ENCODE results near the gene EIF2B2. TPM values are rescaled to one million over a fixed set of nuclear protein-coding genes. Genes with fewer than 3 reads are reported as not detected.

Gene EIF2B2
- total RNA-seq, 1 donor from 2014 or later, result 45.0 TPM

DNA sequence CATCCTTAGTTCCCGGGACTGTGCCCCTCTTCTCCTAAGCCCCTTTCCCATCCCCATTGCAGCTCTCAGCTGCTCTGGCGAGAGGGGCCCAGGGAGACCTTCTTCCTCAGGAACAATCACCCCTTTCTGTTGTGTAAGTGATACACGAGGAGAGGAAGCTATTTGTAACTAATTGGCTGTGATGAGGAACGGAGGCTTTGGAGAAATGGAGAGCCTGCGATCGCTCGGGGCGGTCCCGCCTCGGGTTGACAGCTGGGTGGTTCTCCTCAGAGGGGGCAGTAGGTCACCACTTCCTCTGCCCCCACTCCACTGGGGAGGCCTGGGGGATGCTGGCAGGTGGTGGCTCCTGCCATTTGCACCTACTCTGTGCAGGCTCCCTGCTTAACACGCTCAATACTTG lies 40.7 kb upstream of the EIF2B2 start:
- H3K27me3 Mint-ChIP-seq, result peaks cover 10% of the 10 kb centered on the region
- no peak overlapping the region for H3K27ac Mint-ChIP-seq
- peaks cover 36% of the 10 kb centered on the region for H3K4me1 Mint-ChIP-seq (ENCODE audit: unreplicated experiment)
- no peaks in the 10 kb centered on the region for H3K9me3 Mint-ChIP-seq
- no peak overlapping the region for H3K4me3 Mint-ChIP-seq
- no peak for DNase-seq (ENCODE audit: extremely low spot score, unreplicated experiment)
- TF ChIP-seq, protein P1, sequence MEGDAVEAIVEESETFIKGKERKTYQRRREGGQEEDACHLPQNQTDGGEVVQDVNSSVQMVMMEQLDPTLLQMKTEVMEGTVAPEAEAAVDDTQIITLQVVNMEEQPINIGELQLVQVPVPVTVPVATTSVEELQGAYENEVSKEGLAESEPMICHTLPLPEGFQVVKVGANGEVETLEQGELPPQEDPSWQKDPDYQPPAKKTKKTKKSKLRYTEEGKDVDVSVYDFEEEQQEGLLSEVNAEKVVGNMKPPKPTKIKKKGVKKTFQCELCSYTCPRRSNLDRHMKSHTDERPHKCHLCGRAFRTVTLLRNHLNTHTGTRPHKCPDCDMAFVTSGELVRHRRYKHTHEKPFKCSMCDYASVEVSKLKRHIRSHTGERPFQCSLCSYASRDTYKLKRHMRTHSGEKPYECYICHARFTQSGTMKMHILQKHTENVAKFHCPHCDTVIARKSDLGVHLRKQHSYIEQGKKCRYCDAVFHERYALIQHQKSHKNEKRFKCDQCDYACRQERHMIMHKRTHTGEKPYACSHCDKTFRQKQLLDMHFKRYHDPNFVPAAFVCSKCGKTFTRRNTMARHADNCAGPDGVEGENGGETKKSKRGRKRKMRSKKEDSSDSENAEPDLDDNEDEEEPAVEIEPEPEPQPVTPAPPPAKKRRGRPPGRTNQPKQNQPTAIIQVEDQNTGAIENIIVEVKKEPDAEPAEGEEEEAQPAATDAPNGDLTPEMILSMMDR (conservative IDR thresholded peaks at IDR 0.05), result no peak
- no peaks in the 10 kb centered on the region for H3K36me3 Mint-ChIP-seq

DNA sequence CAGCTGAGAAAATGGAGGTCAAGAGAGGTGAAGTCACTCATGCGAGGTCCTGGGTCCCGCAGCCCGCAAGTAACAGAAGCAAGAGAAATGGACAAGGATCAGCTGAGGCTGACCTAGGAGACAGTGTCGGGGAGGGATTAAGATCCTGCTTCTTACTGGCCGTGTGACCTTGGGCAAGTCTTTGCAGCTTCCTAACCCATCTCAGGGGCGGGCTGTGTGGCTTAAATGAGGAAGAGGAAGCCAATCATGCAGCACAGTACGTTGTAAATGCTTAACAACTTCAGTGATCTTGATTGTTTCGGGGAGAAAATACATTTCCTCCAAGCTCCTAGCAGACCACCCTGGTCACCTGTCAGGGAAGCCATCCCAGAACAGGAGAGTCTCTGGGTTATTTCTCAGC lies 40.2 kb upstream of the EIF2B2 start:
- DNase-seq (ENCODE audit: extremely low spot score, unreplicated experiment), result no peak
- Mint-ChIP-seq H3K27ac (no peak overlapping the region), H3K4me3 (no peak overlapping the region), H3K9me3 (no peaks in the 10 kb centered on the region), H3K36me3 (no peaks in the 10 kb centered on the region), H3K27me3 (peaks cover 13% of the 10 kb centered on the region), H3K4me1 (ENCODE audit: unreplicated experiment) (peaks cover 36% of the 10 kb centered on the region)
- TF ChIP-seq, protein P1 (conservative IDR thresholded peaks at IDR 0.05), result no peak

DNA sequence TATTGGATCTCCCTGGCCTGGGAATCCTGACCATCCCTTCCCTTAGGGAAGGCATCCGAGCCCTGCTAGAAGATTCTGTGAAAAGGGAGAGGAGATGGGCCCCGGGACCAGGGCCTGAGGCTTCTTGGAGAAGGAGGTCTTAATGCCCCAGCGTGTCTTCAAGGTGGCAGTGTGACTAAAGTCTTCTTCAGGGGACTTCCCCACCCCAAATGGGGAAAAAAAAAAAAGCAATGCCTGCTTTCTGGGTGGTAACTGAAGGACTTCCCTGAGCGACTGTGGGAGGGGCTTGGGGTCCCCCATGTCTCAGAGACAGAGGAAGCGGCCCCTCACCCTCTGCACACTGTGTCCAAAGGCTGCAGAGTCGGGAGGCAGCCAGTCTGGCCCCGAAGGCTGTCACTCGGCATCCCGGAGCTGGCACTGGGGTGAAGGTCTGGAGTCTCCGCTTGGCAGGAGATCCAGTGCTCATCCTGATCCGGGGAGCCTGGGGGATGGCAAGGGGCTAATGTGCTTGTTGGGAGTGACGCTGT lies 39.5 kb upstream of the EIF2B2 start:
- Mint-ChIP-seq H3K4me1 (ENCODE audit: unreplicated experiment) (peaks cover 36% of the 10 kb centered on the region), H3K27me3 (peaks cover 13% of the 10 kb centered on the region)

DNA sequence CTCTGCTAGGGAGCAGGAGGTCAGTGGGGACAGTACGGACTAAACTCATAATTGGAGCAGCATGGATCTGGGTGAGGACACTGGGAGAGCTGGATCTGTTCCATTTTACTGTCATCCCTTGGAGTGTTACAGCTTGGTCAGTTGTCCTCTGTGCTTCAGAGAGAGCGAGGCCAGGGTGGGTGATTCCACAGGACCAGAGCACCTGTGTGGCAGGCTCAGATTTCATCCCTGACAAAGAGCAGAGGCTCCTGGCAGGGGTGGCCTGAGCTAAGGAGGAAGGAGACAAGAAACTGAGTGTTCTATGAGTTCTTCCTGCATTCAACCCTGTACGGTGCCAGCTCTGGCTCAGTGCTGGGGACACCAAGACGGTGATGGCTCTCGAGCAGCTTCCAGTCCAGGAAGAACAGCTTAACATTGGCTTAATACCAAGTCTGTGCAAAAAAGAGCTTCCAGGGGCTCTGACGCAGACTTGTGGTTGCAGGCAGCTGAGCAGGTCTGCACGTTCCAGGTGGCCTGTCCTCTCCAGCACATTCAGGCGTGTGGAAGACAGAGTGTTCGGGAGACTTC lies 38.9 kb upstream of the EIF2B2 start:
- no peak for DNase-seq (ENCODE audit: extremely low spot score, unreplicated experiment)
- no peak overlapping the region for H3K4me3 Mint-ChIP-seq
- no peak overlapping the region for H3K27ac Mint-ChIP-seq
- no peaks in the 10 kb centered on the region for H3K36me3 Mint-ChIP-seq
- H3K9me3 Mint-ChIP-seq, result no peaks in the 10 kb centered on the region
- TF ChIP-seq, protein P1 (conservative IDR thresholded peaks at IDR 0.05), result no peak
- peaks cover 36% of the 10 kb centered on the region for H3K4me1 Mint-ChIP-seq (ENCODE audit: unreplicated experiment)
- H3K27me3 Mint-ChIP-seq, result peaks cover 13% of the 10 kb centered on the region

More for the DNA sequence above, 39.5 kb upstream of the EIF2B2 start:
- no peak overlapping the region for H3K4me3 Mint-ChIP-seq
- no peak for DNase-seq (ENCODE audit: extremely low spot score, unreplicated experiment)
- no peaks in the 10 kb centered on the region for H3K36me3 Mint-ChIP-seq
- no peaks in the 10 kb centered on the region for H3K9me3 Mint-ChIP-seq
- TF ChIP-seq, protein P1 (conservative IDR thresholded peaks at IDR 0.05), result no peak
- no peak overlapping the region for H3K27ac Mint-ChIP-seq

DNA sequence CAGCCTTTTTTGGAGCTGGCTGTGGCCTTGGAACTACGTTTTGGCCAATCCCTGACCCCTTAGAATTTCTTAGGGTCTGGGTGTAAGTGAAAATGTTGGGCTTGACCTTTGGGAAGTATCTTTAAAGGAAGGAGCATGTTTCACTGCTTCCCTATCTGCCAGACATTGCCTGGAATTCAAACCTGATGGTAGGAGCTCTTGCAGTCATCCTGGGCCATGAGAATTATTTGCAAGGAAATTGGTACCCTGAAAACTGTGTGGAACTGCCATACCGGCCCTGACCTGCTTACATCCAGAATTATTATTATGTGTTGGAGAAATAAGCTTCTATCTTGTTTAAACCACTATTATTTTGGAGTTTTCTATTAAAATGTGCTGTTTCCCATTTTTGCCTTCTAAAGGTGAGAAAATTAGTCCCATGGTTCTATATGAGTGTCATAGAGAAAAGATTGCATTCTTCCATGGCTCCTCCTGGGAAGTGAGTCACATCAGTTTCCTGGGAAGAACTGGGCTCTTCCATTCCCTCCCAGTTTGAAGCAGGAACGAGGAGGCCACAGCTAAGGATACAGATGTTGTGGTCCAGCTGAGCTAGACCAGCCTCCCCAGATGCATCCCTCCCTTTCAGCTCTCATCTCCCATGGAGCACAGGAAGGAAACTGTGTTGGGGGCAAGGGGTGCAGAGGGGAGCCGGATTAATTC lies 37.8 kb upstream of the EIF2B2 start:
- DNase-seq (ENCODE audit: extremely low spot score, unreplicated experiment), result no peak
- Mint-ChIP-seq H3K9me3 (no peaks in the 10 kb centered on the region), H3K36me3 (no peaks in the 10 kb centered on the region), H3K27me3 (peaks cover 13% of the 10 kb centered on the region), H3K27ac (no peak overlapping the region), H3K4me3 (no peak overlapping the region), H3K4me1 (ENCODE audit: unreplicated experiment) (peaks cover 36% of the 10 kb centered on the region)
- TF ChIP-seq, protein P1 (conservative IDR thresholded peaks at IDR 0.05), result no peak
